Neural progenitor cell (in vitro differentiated cells): ENCODE results near the gene SCML2. TPM values are rescaled to one million over a fixed set of nuclear protein-coding genes. Genes with fewer than 3 reads are reported as not detected.
"Not testable (repeated sequence)": the region's sequence is repeated elsewhere in the genome, so short reads cannot be mapped to it uniquely, and the experiment has no call there.

Experiments used
- DNase-seq: peaks from one replicate; pipeline ENCODE4 v3.0.0-alpha.2; 2016; ENCODE audit warnings: low spot score
- H2AFZ ChIP-seq: fragments of 200-600 bp; sonication (generic); replicated peaks from 2 replicates; pipeline ENCODE4 v1.6.1; 2016; ENCODE audit warnings: antibody characterized with exemption
- H3F3A ChIP-seq: fragments of 200-600 bp; sonication (generic); 2 replicates; pipeline ENCODE4 v1.6.1; 2016; ENCODE audit warnings: antibody characterized with exemption, low read depth
- H3K27ac ChIP-seq: fragments of 200-600 bp; sonication (generic); 2 replicates; pipeline ENCODE4 v1.5.1; 2016; ENCODE audit warnings: mild to moderate bottlenecking
- H3K27me3 ChIP-seq: fragments of 200-600 bp; sonication (generic); 2 replicates; pipeline ENCODE4 v1.6.1; 2016; ENCODE audit warnings: mild to moderate bottlenecking, moderate library complexity
- H3K36me3 ChIP-seq: fragments of 200-600 bp; sonication (generic); 2 replicates; pipeline ENCODE4 v1.5.1; 2016
- H3K4me1 ChIP-seq: fragments of 200-600 bp; sonication (generic); 2 replicates; pipeline ENCODE4 v1.6.1; 2016; ENCODE audit warnings: mixed run types
- H3K4me2 ChIP-seq: fragments of 200-600 bp; sonication (generic); 2 replicates; pipeline ENCODE4 v1.6.1; 2016
- H3K4me3 ChIP-seq: fragments of 200-600 bp; sonication (generic); 2 replicates; pipeline ENCODE4 v1.5.1; 2016
- H3K79me2 ChIP-seq: fragments of 200-600 bp; sonication (generic); 2 replicates; pipeline ENCODE4 v1.6.1; 2016; ENCODE audit warnings: low read depth
- H3K9ac ChIP-seq: fragments of 200-600 bp; sonication (generic); 2 replicates; pipeline ENCODE4 v1.6.1; 2016
- H3K9me3 ChIP-seq: fragments of 200-600 bp; sonication (generic); 2 replicates; pipeline ENCODE4 v1.5.1; 2016; ENCODE audit warnings: low read depth
- H4K20me1 ChIP-seq: fragments of 200-600 bp; sonication (generic); 2 replicates; pipeline ENCODE4 v1.6.1; 2016; ENCODE audit warnings: low read depth
- H3K27ac Mint-ChIP-seq: 3 replicates; pipeline ENCODE4 v1.8.0; 2021; ENCODE audit warnings: mixed read lengths
- H3K27me3 Mint-ChIP-seq: 2 replicates; pipeline ENCODE4 v1.8.0; 2022; ENCODE audit warnings: low read depth, mild to moderate bottlenecking, inconsistent platforms, moderate library complexity, mixed read lengths; ENCODE audit not compliant: insufficient read depth
- H3K36me3 Mint-ChIP-seq: 3 replicates; pipeline ENCODE4 v1.8.0; 2021; ENCODE audit warnings: mixed read lengths
- H3K4me1 Mint-ChIP-seq: 3 replicates; pipeline ENCODE4 v1.8.0; 2021; ENCODE audit warnings: mixed read lengths
- H3K4me3 Mint-ChIP-seq: 3 replicates; pipeline ENCODE4 v1.8.0; 2021; ENCODE audit warnings: mild to moderate bottlenecking, moderate library complexity, mixed read lengths
- H3K9me3 Mint-ChIP-seq: 3 replicates; pipeline ENCODE4 v1.8.0; 2020; ENCODE audit warnings: mixed read lengths
- CTCF ChIP-seq: fragments of 200-600 bp; sonication (generic); IDR thresholded peaks from 2 replicates; pipeline ENCODE4 v1.5.1; 2017; ENCODE audit warnings: antibody characterized with exemption, mild to moderate bottlenecking
- EZH2 ChIP-seq: fragments of 200-600 bp; sonication (generic); IDR thresholded peaks from 2 replicates; pipeline ENCODE4 v1.6.1; 2017; ENCODE audit warnings: antibody characterized with exemption, mild to moderate bottlenecking, moderate library complexity
- EZH2phosphoT487 ChIP-seq: fragments of 200-600 bp; sonication (generic); IDR thresholded peaks from 2 replicates; pipeline ENCODE4 v1.6.1; 2017; ENCODE audit warnings: antibody characterized with exemption
- total RNA-seq: library from RNA; depleted of rRNA; stranded (reverse); fragments of >200 nt; gene quantifications from 2 replicates; pipeline ENCODE4 v1.2.3, GENCODE V29; 2015; ENCODE audit warnings: low replicate concordance

The SCML2 gene
- total RNA-seq, 1 donor from 2014 or later, result 36.8 TPM

GRCh38 chrX:18252644-18253359, 101.7 kb downstream of the SCML2 start:
- no peaks in the 10 kb centered on the region for H4K20me1 ChIP-seq
- H3F3A ChIP-seq, result no peaks in the 10 kb centered on the region
- no peaks in the 10 kb centered on the region for H3K4me1 ChIP-seq
- no peak overlapping the region for H3K4me3 Mint-ChIP-seq
- H2AFZ ChIP-seq, result no peak overlapping the region
- no peaks in the 10 kb centered on the region for H3K27me3 Mint-ChIP-seq
- H3K9ac ChIP-seq, result no peak overlapping the region
- no peaks in the 10 kb centered on the region for H3K36me3 ChIP-seq
- H3K4me3 ChIP-seq, result no peak overlapping the region
- peaks cover 11% of the 10 kb centered on the region for H3K9me3 Mint-ChIP-seq
- H3K27me3 ChIP-seq, result no peaks in the 10 kb centered on the region
- no peak for TF ChIP-seq EZH2
- TF ChIP-seq EZH2phosphoT487, result no peak
- TF ChIP-seq CTCF, result no peak
- H3K4me2 ChIP-seq, result no peak overlapping the region
- peak; percentile 19 for DNase-seq
- H3K27ac ChIP-seq, result no peak overlapping the region
- no peaks in the 10 kb centered on the region for H3K9me3 ChIP-seq
- H3K27ac Mint-ChIP-seq, result no peak overlapping the region
- H3K79me2 ChIP-seq, result no peaks in the 10 kb centered on the region
- H3K36me3 Mint-ChIP-seq, result peaks cover 4% of the 10 kb centered on the region
- peaks cover 4% of the 10 kb centered on the region for H3K4me1 Mint-ChIP-seq

DNA sequence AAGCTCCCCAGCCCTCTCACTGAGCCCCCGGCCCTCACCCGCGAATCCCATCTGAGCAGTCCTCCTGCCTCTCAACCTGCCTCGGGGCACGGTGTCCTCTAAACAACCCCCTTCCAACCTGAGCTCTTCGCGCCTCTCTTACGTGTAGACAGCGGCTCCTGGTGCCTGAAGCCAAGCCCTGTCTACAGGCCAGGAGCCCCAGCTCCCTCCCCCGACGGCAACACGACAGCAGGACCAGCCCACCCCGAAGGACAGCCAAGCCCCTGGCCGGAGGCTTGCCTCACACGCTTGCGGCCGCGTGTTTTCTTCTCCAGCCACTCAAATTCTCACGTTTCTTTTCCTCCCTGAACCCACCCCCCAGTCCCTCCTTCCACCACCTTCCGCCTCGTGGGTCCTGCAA, 124.8 kb downstream of the SCML2 start:
- H3K9me3 Mint-ChIP-seq, H3K9me3 ChIP-seq, H3F3A ChIP-seq, H3K9ac ChIP-seq, H2AFZ ChIP-seq, H3K27me3 ChIP-seq, H3K4me2 ChIP-seq, H3K4me1 ChIP-seq, H3K79me2 ChIP-seq, H3K4me3 Mint-ChIP-seq, H3K27ac Mint-ChIP-seq, H3K36me3 Mint-ChIP-seq, H3K4me3 ChIP-seq, H3K36me3 ChIP-seq, H3K4me1 Mint-ChIP-seq, H4K20me1 ChIP-seq, DNase-seq, H3K27ac ChIP-seq, H3K27me3 Mint-ChIP-seq: not testable (repeated sequence)

DNA sequence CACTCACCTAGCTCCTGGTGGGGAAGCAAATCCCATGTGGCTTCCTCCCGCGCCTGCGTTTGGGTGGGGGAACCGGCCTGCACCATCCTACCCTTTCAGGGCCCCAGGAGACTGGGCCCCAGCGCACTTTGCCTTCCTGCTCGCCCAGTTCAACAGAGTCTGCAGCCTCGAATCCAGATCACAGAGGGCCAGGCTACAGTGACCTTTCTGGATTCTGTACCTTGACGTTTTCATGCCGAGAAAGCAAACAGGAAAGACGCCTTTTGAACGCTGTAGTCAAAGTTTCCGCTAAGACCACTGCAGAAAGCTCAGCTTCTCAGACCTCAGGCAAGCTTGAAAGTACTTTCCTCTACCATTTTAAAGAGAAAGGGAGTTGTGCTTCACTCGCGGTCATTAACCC, 126.4 kb downstream of the SCML2 start:
- no peaks in the 10 kb centered on the region for H3K27me3 ChIP-seq
- no peaks in the 10 kb centered on the region for H3K36me3 ChIP-seq
- no peaks in the 10 kb centered on the region for H3K79me2 ChIP-seq
- no peaks in the 10 kb centered on the region for H3K9me3 ChIP-seq
- no peaks in the 10 kb centered on the region for H3K36me3 Mint-ChIP-seq
- peaks cover 6% of the 10 kb centered on the region for H3K9me3 Mint-ChIP-seq
- no peaks in the 10 kb centered on the region for H4K20me1 ChIP-seq
- peaks cover 4% of the 10 kb centered on the region for H3K27me3 Mint-ChIP-seq
- H3K27ac ChIP-seq, result no peak overlapping the region
- no peaks in the 10 kb centered on the region for H3K4me1 ChIP-seq
- no peak overlapping the region for H2AFZ ChIP-seq
- no peaks in the 10 kb centered on the region for H3F3A ChIP-seq
- no peak for DNase-seq
- no peak overlapping the region for H3K27ac Mint-ChIP-seq
- H3K4me3 ChIP-seq, result no peak overlapping the region
- H3K4me1 Mint-ChIP-seq, result no peaks in the 10 kb centered on the region
- H3K4me2 ChIP-seq, result no peak overlapping the region
- no peak for TF ChIP-seq EZH2phosphoT487
- no peak for TF ChIP-seq EZH2
- TF ChIP-seq CTCF, result no peak
- no peak overlapping the region for H3K9ac ChIP-seq
- H3K4me3 Mint-ChIP-seq, result no peak overlapping the region

- no peak overlapping the region for H2AFZ ChIP-seq
- no peak overlapping the region for H3K4me3 Mint-ChIP-seq
- no peaks in the 10 kb centered on the region for H3K36me3 ChIP-seq
- H3K79me2 ChIP-seq, result no peaks in the 10 kb centered on the region
- no peaks in the 10 kb centered on the region for H3K36me3 Mint-ChIP-seq
- no peak overlapping the region for H3K4me2 ChIP-seq
- peaks cover 6% of the 10 kb centered on the region for H3K9me3 Mint-ChIP-seq
- H3K4me3 ChIP-seq, result no peak overlapping the region
- H3K27ac ChIP-seq, result no peak overlapping the region
- no peaks in the 10 kb centered on the region for H3K4me1 Mint-ChIP-seq
- no peak overlapping the region for H3K9ac ChIP-seq
- H3K27me3 Mint-ChIP-seq, result peaks cover 4% of the 10 kb centered on the region
- H3K9me3 ChIP-seq, result no peaks in the 10 kb centered on the region
- TF ChIP-seq CTCF (no peak), EZH2 (no peak), EZH2phosphoT487 (no peak)
- no peaks in the 10 kb centered on the region for H3K27me3 ChIP-seq
- no peaks in the 10 kb centered on the region for H4K20me1 ChIP-seq
- no peaks in the 10 kb centered on the region for H3K4me1 ChIP-seq
- peak overlapping the region; percentile 57 for H3K27ac Mint-ChIP-seq
- no peak for DNase-seq
- no peaks in the 10 kb centered on the region for H3F3A ChIP-seq
These were observed 127.0 kb downstream of the SCML2 start for GRCh38 chrX:18227458-18227857.
